Measurements from ENCODE around the gene FMNL3. TPM values are rescaled to one million over a fixed set of nuclear protein-coding genes. Genes with fewer than 3 reads are reported as not detected.

Gene FMNL3
- polyA plus RNA-seq, 1 experiment, result 15.8 TPM

DNA sequence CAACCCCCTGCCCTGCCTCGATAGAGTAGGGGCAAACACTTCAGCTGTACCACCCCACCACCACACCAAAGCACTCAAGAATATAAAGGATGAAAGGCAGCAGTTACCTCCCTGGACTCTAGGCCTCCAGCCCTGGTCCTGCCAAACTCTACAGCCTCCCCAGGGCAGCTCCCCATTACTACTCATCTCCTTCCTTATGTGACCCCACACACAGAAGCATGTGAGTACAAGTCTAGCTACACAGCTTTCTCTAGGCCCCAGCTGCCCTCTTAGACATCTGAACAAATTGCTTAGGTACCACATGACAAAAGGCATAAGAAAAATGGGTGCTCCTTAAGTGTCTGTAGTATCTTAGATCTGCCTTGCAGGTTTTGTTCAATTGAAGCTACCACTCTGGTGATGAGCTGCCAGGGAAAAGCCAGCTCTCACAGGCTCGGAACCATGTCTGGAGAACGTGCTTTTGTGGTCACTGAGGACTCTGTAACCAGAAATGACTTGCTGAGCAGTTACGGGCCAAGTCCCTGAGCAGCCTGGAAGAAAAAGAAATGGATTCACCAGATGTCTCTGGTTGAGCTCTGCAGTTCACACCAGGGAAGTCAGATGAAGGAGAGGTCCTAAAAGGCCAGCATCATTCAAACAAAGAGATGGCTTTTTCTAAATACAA, 32.8 kb downstream of the FMNL3 start:
- POLR2A ChIA-PET, result interaction anchor here (0.8 to 2.8 kb wide), 7 partner anchors 11 to 544 kb away, joined by 3 to 22 read pairs (median 6); partner anchors contain the start of gene FMNL3
- TF ChIP-seq, protein P1, sequence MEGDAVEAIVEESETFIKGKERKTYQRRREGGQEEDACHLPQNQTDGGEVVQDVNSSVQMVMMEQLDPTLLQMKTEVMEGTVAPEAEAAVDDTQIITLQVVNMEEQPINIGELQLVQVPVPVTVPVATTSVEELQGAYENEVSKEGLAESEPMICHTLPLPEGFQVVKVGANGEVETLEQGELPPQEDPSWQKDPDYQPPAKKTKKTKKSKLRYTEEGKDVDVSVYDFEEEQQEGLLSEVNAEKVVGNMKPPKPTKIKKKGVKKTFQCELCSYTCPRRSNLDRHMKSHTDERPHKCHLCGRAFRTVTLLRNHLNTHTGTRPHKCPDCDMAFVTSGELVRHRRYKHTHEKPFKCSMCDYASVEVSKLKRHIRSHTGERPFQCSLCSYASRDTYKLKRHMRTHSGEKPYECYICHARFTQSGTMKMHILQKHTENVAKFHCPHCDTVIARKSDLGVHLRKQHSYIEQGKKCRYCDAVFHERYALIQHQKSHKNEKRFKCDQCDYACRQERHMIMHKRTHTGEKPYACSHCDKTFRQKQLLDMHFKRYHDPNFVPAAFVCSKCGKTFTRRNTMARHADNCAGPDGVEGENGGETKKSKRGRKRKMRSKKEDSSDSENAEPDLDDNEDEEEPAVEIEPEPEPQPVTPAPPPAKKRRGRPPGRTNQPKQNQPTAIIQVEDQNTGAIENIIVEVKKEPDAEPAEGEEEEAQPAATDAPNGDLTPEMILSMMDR (IDR thresholded peaks at IDR 0.05; ENCODE audit: low read depth, low read length), result no peak
- Histone ChIP-seq H3K4me3 (ENCODE audit: low read depth, low read length) (no peak overlapping the region), H3K9me3 (ENCODE audit: control insufficient read depth, insufficient read depth, low read length) (no peaks in the 10 kb centered on the region), H3K27me3 (ENCODE audit: control insufficient read depth, insufficient read depth, low read length) (no peaks in the 10 kb centered on the region), H3K27ac (ENCODE audit: low read depth, low read length) (peak overlapping the region; percentile 99)
- CTCF ChIA-PET, result interaction anchor here (0.7 to 2.9 kb wide), 11 partner anchors 8 to 67 kb away, joined by 3 to 13 read pairs (median 5); partner anchors contain the start of gene TMBIM6
- DNase-seq (ENCODE audit: low read depth, low spot score), result no peak

DNA sequence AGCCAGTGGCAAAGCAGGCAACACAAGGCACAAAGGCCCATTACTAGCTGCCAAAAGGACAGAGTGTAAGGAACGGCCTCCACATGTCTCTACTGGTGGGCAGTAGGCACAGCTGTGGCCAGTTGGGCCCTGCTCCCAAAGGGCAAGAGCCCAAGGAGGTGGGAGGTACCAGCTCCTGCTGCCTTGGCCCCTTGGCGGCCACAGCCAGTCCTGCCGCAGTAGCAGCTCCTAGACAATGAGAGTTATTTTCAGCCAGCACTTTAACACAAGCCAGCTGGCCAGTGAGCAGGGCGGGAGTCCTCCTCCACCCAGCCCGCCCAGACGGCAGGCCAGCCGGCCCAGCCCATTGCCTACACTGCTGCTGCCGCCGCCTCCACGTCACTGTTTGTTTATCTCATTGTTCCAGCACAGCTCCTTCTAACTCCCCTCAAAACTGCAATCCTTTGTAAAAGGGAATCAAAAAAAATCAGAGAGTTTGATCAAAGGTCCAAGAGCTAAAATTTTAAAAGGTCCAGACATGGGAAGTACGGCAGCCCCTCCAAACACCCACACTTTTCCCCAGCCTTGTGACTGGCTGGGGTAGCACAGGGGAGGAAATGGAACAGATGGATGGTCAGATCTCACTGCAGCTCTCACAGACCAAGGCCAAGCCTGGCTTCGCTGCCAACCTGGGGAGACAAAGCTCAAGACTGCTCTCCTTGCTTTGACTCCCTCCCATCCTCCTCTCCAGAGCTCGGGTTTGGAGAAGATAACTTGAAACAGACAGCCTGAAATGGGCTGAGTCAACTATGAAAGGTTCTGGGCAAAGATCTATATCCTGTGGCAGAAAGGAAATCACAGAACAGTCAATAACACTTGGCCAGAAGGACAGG, 33.5 kb downstream of the FMNL3 start:
- no peaks in the 10 kb centered on the region for H3K27me3 ChIP-seq (ENCODE audit: control insufficient read depth, insufficient read depth, low read length)
- H3K27ac ChIP-seq (ENCODE audit: low read depth, low read length), result peak overlapping the region; percentile 99
- CTCF ChIA-PET, result interaction anchor here (0.5 to 2.9 kb wide), 15 partner anchors 9 to 699 kb away, joined by 3 to 13 read pairs (median 5); partner anchors contain the start of gene TMBIM6
- H3K9me3 ChIP-seq (ENCODE audit: control insufficient read depth, insufficient read depth, low read length), result no peaks in the 10 kb centered on the region
- POLR2A ChIA-PET, result interaction anchor here (0.6 to 2.8 kb wide), 10 partner anchors 10 to 543 kb away, joined by 3 to 22 read pairs (median 6); partner anchors contain the start of genes FMNL3 and TMBIM6
- peak; percentile 88 for DNase-seq (ENCODE audit: low read depth, low spot score)
- H3K4me3 ChIP-seq (ENCODE audit: low read depth, low read length), result peak overlapping the region; percentile 34
- TF ChIP-seq, protein P1 (IDR thresholded peaks at IDR 0.05; ENCODE audit: low read depth, low read length), result peak; percentile 46

DNA sequence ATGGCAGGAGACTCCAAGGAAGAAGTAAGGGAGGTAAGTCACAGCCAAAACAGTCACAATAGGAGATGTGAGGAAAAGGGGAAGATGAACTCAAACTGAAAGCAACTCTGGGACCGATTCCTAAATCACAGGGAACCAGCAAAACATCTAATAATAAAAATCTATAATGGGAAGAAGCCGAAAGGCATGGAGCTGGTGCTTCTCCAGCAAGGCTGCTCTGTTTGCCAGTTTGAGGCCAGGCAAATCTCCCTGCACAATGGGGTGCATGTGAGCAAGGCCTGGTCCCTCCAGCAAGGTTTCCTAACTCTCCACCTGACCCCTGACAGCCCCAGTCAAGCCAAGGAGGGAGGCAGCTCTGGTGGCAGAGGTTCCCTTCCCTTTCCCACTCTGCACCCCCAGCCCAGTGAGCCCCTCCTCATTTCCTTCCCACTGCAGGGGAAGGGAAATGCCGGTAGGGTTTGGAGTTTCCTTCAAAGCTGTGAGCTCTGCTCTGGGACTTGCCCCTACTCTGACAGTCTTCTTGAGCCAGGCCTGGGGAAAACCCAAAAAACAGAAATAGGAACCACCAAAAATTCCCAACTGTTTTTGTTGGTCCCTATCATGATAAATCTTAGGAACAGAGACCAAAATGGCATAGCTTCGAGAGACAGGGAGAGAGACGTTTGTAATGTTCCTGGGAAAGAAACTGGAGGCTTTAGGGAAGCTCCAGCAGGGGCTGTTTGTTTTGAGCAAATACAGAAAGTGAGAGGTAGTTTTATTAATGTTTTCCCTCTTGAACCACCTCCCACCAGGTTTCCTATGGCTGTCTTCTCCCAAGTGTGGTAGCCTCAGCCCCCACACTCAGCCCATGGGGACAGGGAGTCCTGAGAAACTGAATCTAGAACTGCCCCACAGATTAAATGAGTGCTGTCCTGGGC, 34.6 kb downstream of the FMNL3 start:
- H3K27me3 ChIP-seq (ENCODE audit: control insufficient read depth, insufficient read depth, low read length), result no peaks in the 10 kb centered on the region
- H3K27ac ChIP-seq (ENCODE audit: low read depth, low read length), result peak overlapping the region; percentile 99
- ChIA-PET POLR2A (interaction anchor here (1.1 to 2.8 kb wide), 6 partner anchors 9 to 69 kb away, joined by 4 to 22 read pairs (median 10); partner anchors contain the start of genes FMNL3 and TMBIM6), CTCF (interaction anchor here (0.9 to 2.9 kb wide), 11 partner anchors 8 to 69 kb away, joined by 3 to 13 read pairs (median 7); partner anchors contain the start of gene TMBIM6)
- TF ChIP-seq, protein P1 (IDR thresholded peaks at IDR 0.05; ENCODE audit: low read depth, low read length), result no peak
- no peaks in the 10 kb centered on the region for H3K9me3 ChIP-seq (ENCODE audit: control insufficient read depth, insufficient read depth, low read length)
- no peak for DNase-seq (ENCODE audit: low read depth, low spot score)
- no peak overlapping the region; the same call in 1 of the 2 replicates for H3K4me3 ChIP-seq (ENCODE audit: low read depth, low read length)

DNA sequence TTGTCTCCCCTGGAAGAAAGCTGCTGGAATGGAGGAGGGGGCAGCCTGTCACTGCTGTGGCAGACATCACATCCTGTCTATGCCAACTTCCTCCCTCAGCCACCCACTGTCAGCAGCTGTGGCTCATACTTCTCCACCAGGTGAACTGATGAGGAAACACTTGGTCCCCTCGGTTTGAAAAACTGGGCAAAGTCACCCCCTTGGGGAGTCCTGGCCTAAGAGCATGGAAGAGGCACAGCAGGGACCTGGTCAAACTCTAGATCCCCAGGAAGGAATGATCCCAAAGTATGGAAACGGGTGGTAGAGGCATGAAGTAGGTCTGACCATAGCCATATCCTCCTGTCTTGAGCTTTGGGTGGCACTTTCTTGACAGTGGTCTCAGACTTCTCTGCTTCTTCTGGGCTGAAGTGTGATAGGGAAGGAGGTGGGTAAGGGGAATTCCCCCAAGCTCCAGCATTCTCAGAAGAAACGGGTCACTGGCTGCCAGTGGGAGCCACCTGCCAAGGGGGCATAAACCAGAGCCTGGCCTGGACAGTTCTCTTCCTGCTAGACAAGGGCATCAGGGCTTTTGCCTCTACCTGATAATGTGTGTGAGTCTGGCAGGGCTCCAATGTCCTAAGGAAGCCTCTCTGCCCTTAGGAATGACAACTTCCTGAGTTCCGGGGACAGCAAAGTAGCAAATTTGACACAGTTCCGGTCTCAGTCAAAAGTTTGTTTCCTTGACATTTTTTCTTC, 36.0 kb downstream of the FMNL3 start:
- POLR2A ChIA-PET, result no interaction called here
- CTCF ChIA-PET, result no interaction called here

More for the DNA sequence above, 36.0 kb downstream of the FMNL3 start:
- no peaks in the 10 kb centered on the region for H3K9me3 ChIP-seq (ENCODE audit: control insufficient read depth, insufficient read depth, low read length)
- DNase-seq (ENCODE audit: low read depth, low spot score), result no peak
- TF ChIP-seq, protein P1 (IDR thresholded peaks at IDR 0.05; ENCODE audit: low read depth, low read length), result no peak
- no peaks in the 10 kb centered on the region for H3K27me3 ChIP-seq (ENCODE audit: control insufficient read depth, insufficient read depth, low read length)
- no peak overlapping the region for H3K27ac ChIP-seq (ENCODE audit: low read depth, low read length)
- H3K4me3 ChIP-seq (ENCODE audit: low read depth, low read length), result no peak overlapping the region

Measured in AG04450 (cell line).